ENCODE results near the gene KRTAP10-9. TPM values are rescaled to one million over a fixed set of nuclear protein-coding genes. Genes with fewer than 3 reads are reported as not detected.

KRTAP10-9 gene
- polyA plus RNA-seq, 1 donor, result not detected

GRCh38 chr21:44666401-44667320, 39.8 kb downstream of the KRTAP10-9 start, which contains the start of gene KRTAP12-2:
TSS of gene KRTAP12-2 (minus strand) at chr21:44666927. CDS start at chr21:44666886, 41 bp downstream.
- H3K27ac ChIP-seq (ENCODE audit: low read length), result no peak within 1 kb of the TSS
- no peaks in the 10 kb centered on the region for H3K36me3 ChIP-seq (ENCODE audit: control insufficient read depth, insufficient read depth, low read length)
- no peak for DNase-seq
- WGBS (ENCODE audit: insufficient coverage, low lambda C conversion rate), result 83% methylated on average over 1 of the region's 19 CpGs
- no peaks in the 10 kb centered on the region for H3K27me3 ChIP-seq (ENCODE audit: control insufficient read depth, insufficient read depth, low read length)
- no peaks in the 10 kb centered on the region for H3K4me1 ChIP-seq (ENCODE audit: control insufficient read depth, insufficient read depth, low read length)
- peaks cover 9% of the 10 kb centered on the region for H3K9me3 ChIP-seq (ENCODE audit: control insufficient read depth, low read depth, low read length)
- H3K4me3 ChIP-seq (ENCODE audit: low read length), result no peak within 1 kb of the TSS

GRCh38 chr21:44667612-44668011, 40.7 kb downstream of the KRTAP10-9 start:
- Histone ChIP-seq H3K4me1 (ENCODE audit: control insufficient read depth, insufficient read depth, low read length) (no peaks in the 10 kb centered on the region), H3K27me3 (ENCODE audit: control insufficient read depth, insufficient read depth, low read length) (no peaks in the 10 kb centered on the region), H3K36me3 (ENCODE audit: control insufficient read depth, insufficient read depth, low read length) (no peaks in the 10 kb centered on the region), H3K4me3 (ENCODE audit: low read length) (no peak overlapping the region), H3K27ac (ENCODE audit: low read length) (no peak overlapping the region), H3K9me3 (ENCODE audit: control insufficient read depth, low read depth, low read length) (peaks cover 9% of the 10 kb centered on the region)
- DNase-seq, result no peak
- no CpG with 5 or more reads among the region's 1 CpG for WGBS (ENCODE audit: insufficient coverage, low lambda C conversion rate)

GRCh38 chr21:44670642-44671432, 43.9 kb downstream of the KRTAP10-9 start:
- DNase-seq, result no peak
- no peaks in the 10 kb centered on the region for H3K4me1 ChIP-seq (ENCODE audit: control insufficient read depth, insufficient read depth, low read length)

GRCh38 chr21:44671911-44672310, 45.0 kb downstream of the KRTAP10-9 start:
- no peak for DNase-seq
- H3K27ac ChIP-seq (ENCODE audit: low read length), result no peak overlapping the region
- peaks cover 9% of the 10 kb centered on the region for H3K9me3 ChIP-seq (ENCODE audit: control insufficient read depth, low read depth, low read length)
- no CpG with 5 or more reads among the region's 1 CpG for WGBS (ENCODE audit: insufficient coverage, low lambda C conversion rate)
- no peaks in the 10 kb centered on the region for H3K36me3 ChIP-seq (ENCODE audit: control insufficient read depth, insufficient read depth, low read length)
- no peaks in the 10 kb centered on the region for H3K27me3 ChIP-seq (ENCODE audit: control insufficient read depth, insufficient read depth, low read length)
- no peaks in the 10 kb centered on the region for H3K4me1 ChIP-seq (ENCODE audit: control insufficient read depth, insufficient read depth, low read length)
- H3K4me3 ChIP-seq (ENCODE audit: low read length), result no peak overlapping the region

More at GRCh38 chr21:44670642-44671432, 43.9 kb downstream of the KRTAP10-9 start:
- Histone ChIP-seq H3K36me3 (ENCODE audit: control insufficient read depth, insufficient read depth, low read length) (no peaks in the 10 kb centered on the region), H3K27me3 (ENCODE audit: control insufficient read depth, insufficient read depth, low read length) (no peaks in the 10 kb centered on the region), H3K4me3 (ENCODE audit: low read length) (no peak overlapping the region), H3K9me3 (ENCODE audit: control insufficient read depth, low read depth, low read length) (peaks cover 9% of the 10 kb centered on the region), H3K27ac (ENCODE audit: low read length) (no peak overlapping the region)
- WGBS (ENCODE audit: insufficient coverage, low lambda C conversion rate), result no CpG with 5 or more reads among the region's 3 CpGs

- no CpG with 5 or more reads among the region's 13 CpGs for WGBS (ENCODE audit: insufficient coverage, low lambda C conversion rate)
- Histone ChIP-seq H3K9me3 (ENCODE audit: control insufficient read depth, low read depth, low read length) (no peaks in the 10 kb centered on the region), H3K27ac (ENCODE audit: low read length) (no peak overlapping the region), H3K27me3 (ENCODE audit: control insufficient read depth, insufficient read depth, low read length) (no peaks in the 10 kb centered on the region), H3K4me3 (ENCODE audit: low read length) (no peak overlapping the region), H3K4me1 (ENCODE audit: control insufficient read depth, insufficient read depth, low read length) (no peaks in the 10 kb centered on the region), H3K36me3 (ENCODE audit: control insufficient read depth, insufficient read depth, low read length) (no peaks in the 10 kb centered on the region)
- DNase-seq, result no peak
These were observed 51.0 kb downstream of the KRTAP10-9 start for GRCh38 chr21:44677881-44678280.

Other genes with a start within 250 kb of the KRTAP10-9 start
- gene LRRC3, start 171.6 kb upstream of the KRTAP10-9 start, polyA plus RNA-seq, result 18.8 TPM
- gene KRTAP10-1, start 86.9 kb upstream of the KRTAP10-9 start, polyA plus RNA-seq, result not detected
- gene KRTAP10-2, start 75.6 kb upstream of the KRTAP10-9 start, polyA plus RNA-seq, result not detected
- not detected for gene KRTAP10-3, start 68.3 kb upstream of the KRTAP10-9 start, polyA plus RNA-seq
- gene KRTAP10-4, start 53.4 kb upstream of the KRTAP10-9 start, polyA plus RNA-seq, result not detected
- not detected for gene KRTAP10-5, start 46.5 kb upstream of the KRTAP10-9 start, polyA plus RNA-seq
- not detected for gene KRTAP10-6, start 34.6 kb upstream of the KRTAP10-9 start, polyA plus RNA-seq
- not detected for gene KRTAP10-7, start 26.5 kb upstream of the KRTAP10-9 start, polyA plus RNA-seq
- not detected for gene KRTAP10-8, start 15.0 kb upstream of the KRTAP10-9 start, polyA plus RNA-seq
- gene KRTAP10-10, start 10.3 kb downstream of the KRTAP10-9 start, polyA plus RNA-seq, result not detected
- not detected for gene KRTAP10-11, start 19.3 kb downstream of the KRTAP10-9 start, polyA plus RNA-seq
- gene KRTAP12-4, start 27.6 kb downstream of the KRTAP10-9 start, polyA plus RNA-seq, result not detected
- not detected for gene KRTAP12-3, start 30.8 kb downstream of the KRTAP10-9 start, polyA plus RNA-seq
- not detected for gene KRTAP12-2, start 39.8 kb downstream of the KRTAP10-9 start, polyA plus RNA-seq
- not detected for gene KRTAP12-1, start 55.1 kb downstream of the KRTAP10-9 start, polyA plus RNA-seq
- not detected for gene KRTAP10-12, start 70.1 kb downstream of the KRTAP10-9 start, polyA plus RNA-seq
- gene TSPEAR, start 84.5 kb downstream of the KRTAP10-9 start, polyA plus RNA-seq, result 0.55 TPM
- gene UBE2G2, start 174.7 kb downstream of the KRTAP10-9 start, polyA plus RNA-seq, result 97.1 TPM
- gene SUMO3, start 191.0 kb downstream of the KRTAP10-9 start, polyA plus RNA-seq, result 94.4 TPM
- 185 TPM for gene PTTG1IP, start 246.6 kb downstream of the KRTAP10-9 start, polyA plus RNA-seq

Data from large intestine (tissue), 3 donors.